Measurements from ENCODE around the gene SP140L. TPM values are rescaled to one million over a fixed set of nuclear protein-coding genes. Genes with fewer than 3 reads are reported as not detected.

SP140L gene
- polyA plus RNA-seq, 1 experiment: 13.4 TPM

- H3K9me3 ChIP-seq (ENCODE audit: control insufficient read depth, insufficient read depth, low read length): no peaks in the 10 kb centered on the region
- CTCF ChIA-PET: no interaction called here
- no peak for DNase-seq (ENCODE audit: low read depth, low spot score)
- no peak overlapping the region for H3K27ac ChIP-seq (ENCODE audit: low read depth, low read length)
- H3K27me3 ChIP-seq (ENCODE audit: control insufficient read depth, insufficient read depth, low read length): peaks cover 2% of the 10 kb centered on the region
- no peak for TF ChIP-seq CTCF (IDR thresholded peaks at IDR 0.05; ENCODE audit: low read depth, low read length)
- POLR2A ChIA-PET: no interaction called here
- no peak overlapping the region for H3K4me3 ChIP-seq (ENCODE audit: low read depth, low read length)
Measured at GRCh38 chr2:230296917-230297316, 30.1 kb upstream of the SP140L start.

- ChIA-PET CTCF (no interaction called here), POLR2A (no interaction called here)
- TF ChIP-seq CTCF (IDR thresholded peaks at IDR 0.05; ENCODE audit: low read depth, low read length): no peak
- Histone ChIP-seq H3K9me3 (ENCODE audit: control insufficient read depth, insufficient read depth, low read length) (no peaks in the 10 kb centered on the region), H3K4me3 (ENCODE audit: low read depth, low read length) (no peak overlapping the region), H3K27ac (ENCODE audit: low read depth, low read length) (no peak overlapping the region), H3K27me3 (ENCODE audit: control insufficient read depth, insufficient read depth, low read length) (peaks cover 2% of the 10 kb centered on the region)
- DNase-seq (ENCODE audit: low read depth, low spot score): no peak
Measured at GRCh38 chr2:230299618-230300017, 27.4 kb upstream of the SP140L start.

- POLR2A ChIA-PET: no interaction called here
- peaks cover 15% of the 10 kb centered on the region; the same call in 1 of the 2 replicates for H3K9me3 ChIP-seq (ENCODE audit: control insufficient read depth, insufficient read depth, low read length)
- no peak for DNase-seq (ENCODE audit: low read depth, low spot score)
- no peak overlapping the region for H3K27ac ChIP-seq (ENCODE audit: low read depth, low read length)
- CTCF ChIA-PET: no interaction called here
- H3K4me3 ChIP-seq (ENCODE audit: low read depth, low read length): no peak overlapping the region
- H3K27me3 ChIP-seq (ENCODE audit: control insufficient read depth, insufficient read depth, low read length): no peaks in the 10 kb centered on the region
- no peak for TF ChIP-seq CTCF (IDR thresholded peaks at IDR 0.05; ENCODE audit: low read depth, low read length)
Measured at GRCh38 chr2:230305416-230306275, 21.3 kb upstream of the SP140L start.

- Histone ChIP-seq H3K27ac (ENCODE audit: low read depth, low read length) (no peak overlapping the region), H3K9me3 (ENCODE audit: control insufficient read depth, insufficient read depth, low read length) (peaks cover 15% of the 10 kb centered on the region; the same call in 1 of the 2 replicates), H3K27me3 (ENCODE audit: control insufficient read depth, insufficient read depth, low read length) (no peaks in the 10 kb centered on the region), H3K4me3 (ENCODE audit: low read depth, low read length) (no peak overlapping the region)
- TF ChIP-seq CTCF (IDR thresholded peaks at IDR 0.05; ENCODE audit: low read depth, low read length): no peak
- ChIA-PET CTCF (no interaction called here), POLR2A (no interaction called here)
- DNase-seq (ENCODE audit: low read depth, low spot score): no peak
Measured at GRCh38 chr2:230306474-230306873, 20.5 kb upstream of the SP140L start.

- Histone ChIP-seq H3K27ac (ENCODE audit: low read depth, low read length) (no peak overlapping the region), H3K4me3 (ENCODE audit: low read depth, low read length) (no peak overlapping the region), H3K27me3 (ENCODE audit: control insufficient read depth, insufficient read depth, low read length) (no peaks in the 10 kb centered on the region), H3K9me3 (ENCODE audit: control insufficient read depth, insufficient read depth, low read length) (peaks cover 15% of the 10 kb centered on the region; the same call in 1 of the 2 replicates)
- no peak for TF ChIP-seq CTCF (IDR thresholded peaks at IDR 0.05; ENCODE audit: low read depth, low read length)
- no peak for DNase-seq (ENCODE audit: low read depth, low spot score)
- ChIA-PET CTCF (interaction anchor here (0.6 kb wide), 1 partner anchor 344 kb away, joined by 4 read pairs; no protein-coding TSS in a partner anchor), POLR2A (no interaction called here)
Measured at GRCh38 chr2:230307485-230307884, 19.5 kb upstream of the SP140L start.
